ENCODE measurements around the gene EHMT1.

Gene EHMT1

GRCh38 chr9:137851516-137852267, 232.9 kb downstream of the EHMT1 start:
- Histone ChIP-seq H3K4me2 (no peak overlapping the region), H3K9ac (no peak overlapping the region), H3K9me3 (replicated peaks in 1 of 11) (peaks cover 32 to 39% (median 35%) of the 10 kb centered on the region in 11 experiments), H3K27ac (no peak overlapping the region), H3K27me3 (no peaks in the 10 kb centered on the region), H3K36me3 (peaks cover 0 to 6% (median 0%) of the 10 kb centered on the region in 11 experiments; a peak in 4 of 22 replicates), H3K4me3 (no peak overlapping the region), H4K20me1 (no peaks in the 10 kb centered on the region), H3K4me1 (no peaks in the 10 kb centered on the region)
- TF ChIP-seq Cebpa-rat (IDR thresholded peaks at IDR 0.05): no peak

- peaks cover 0 to 6% (median 0%) of the 10 kb centered on the region in 11 experiments; a peak in 4 of 22 replicates for H3K36me3 ChIP-seq
- no peak overlapping the region for H3K9ac ChIP-seq
- no peaks in the 10 kb centered on the region for H3K4me1 ChIP-seq
- peaks cover 35 to 41% (median 38%) of the 10 kb centered on the region in 11 experiments for H3K9me3 ChIP-seq (replicated peaks in 1 of 11)
- no peak for TF ChIP-seq Cebpa-rat (IDR thresholded peaks at IDR 0.05)
- H3K27me3 ChIP-seq: no peaks in the 10 kb centered on the region
- no peaks in the 10 kb centered on the region for H4K20me1 ChIP-seq
- H3K27ac ChIP-seq: no peak overlapping the region
- no peak overlapping the region for H3K4me3 ChIP-seq
- H3K4me2 ChIP-seq: no peak overlapping the region
These were observed 234.7 kb downstream of the EHMT1 start for GRCh38 chr9:137853392-137853995.

GRCh38 chr9:137860361-137860760, 241.6 kb downstream of the EHMT1 start:
- peaks cover 30 to 37% (median 33%) of the 10 kb centered on the region in 11 experiments for H3K9me3 ChIP-seq (replicated peaks in 1 of 11)
- no peak for TF ChIP-seq Cebpa-rat (IDR thresholded peaks at IDR 0.05)
- H3K4me1 ChIP-seq: no peaks in the 10 kb centered on the region
- H3K27me3 ChIP-seq: no peaks in the 10 kb centered on the region
- no peak overlapping the region for H3K9ac ChIP-seq
- no peak overlapping the region for H3K4me2 ChIP-seq
- no peak overlapping the region for H3K4me3 ChIP-seq
- no peak overlapping the region for H3K27ac ChIP-seq
- H3K36me3 ChIP-seq: no peaks in the 10 kb centered on the region; a peak in 1 of 22 replicates
- no peaks in the 10 kb centered on the region for H4K20me1 ChIP-seq

GRCh38 chr9:137865581-137866145, 246.9 kb downstream of the EHMT1 start:
- no peak overlapping the region for H3K4me2 ChIP-seq
- H3K9me3 ChIP-seq (replicated peaks in 1 of 11): peaks cover 4 to 23% (median 8%) of the 10 kb centered on the region in 11 experiments
- no peak for TF ChIP-seq Cebpa-rat (IDR thresholded peaks at IDR 0.05)
- no peak overlapping the region for H3K9ac ChIP-seq
- no peaks in the 10 kb centered on the region for H3K36me3 ChIP-seq
- no peaks in the 10 kb centered on the region for H3K27me3 ChIP-seq
- no peaks in the 10 kb centered on the region for H4K20me1 ChIP-seq
- H3K4me3 ChIP-seq: no peak overlapping the region
- H3K27ac ChIP-seq: no peak overlapping the region
- peaks cover 0 to 11% (median 7%) of the 10 kb centered on the region in 10 experiments; a peak in 13 of 20 replicates for H3K4me1 ChIP-seq

GRCh38 chr9:137866226-137867141, 247.7 kb downstream of the EHMT1 start:
- Histone ChIP-seq H3K9ac (no peak overlapping the region), H3K36me3 (no peaks in the 10 kb centered on the region), H3K27ac (no peak overlapping the region), H3K4me3 (no peak overlapping the region), H3K27me3 (no peaks in the 10 kb centered on the region), H4K20me1 (no peaks in the 10 kb centered on the region), H3K4me2 (peak overlapping the region in 6 of 11 experiments; percentile 21 to 45 (median 30); a peak in 7 of 22 replicates), H3K9me3 (replicated peaks in 1 of 11) (peaks cover 0 to 17% (median 4%) of the 10 kb centered on the region in 11 experiments; a peak in 8 of 22 replicates), H3K4me1 (peaks cover 0 to 11% (median 7%) of the 10 kb centered on the region in 10 experiments; a peak in 13 of 20 replicates)
- no peak for TF ChIP-seq Cebpa-rat (IDR thresholded peaks at IDR 0.05)

GRCh38 chr9:137870432-137870831, 251.6 kb downstream of the EHMT1 start:
- Histone ChIP-seq H3K27ac (no peak overlapping the region), H4K20me1 (no peaks in the 10 kb centered on the region), H3K9me3 (replicated peaks in 1 of 11) (peaks cover 0 to 17% (median 0%) of the 10 kb centered on the region in 11 experiments; a peak in 6 of 22 replicates), H3K36me3 (no peaks in the 10 kb centered on the region), H3K4me1 (peaks cover 0 to 11% (median 7%) of the 10 kb centered on the region in 10 experiments; a peak in 13 of 20 replicates), H3K27me3 (no peaks in the 10 kb centered on the region), H3K4me3 (no peak overlapping the region), H3K4me2 (no peak overlapping the region), H3K9ac (no peak overlapping the region)
- TF ChIP-seq Cebpa-rat (IDR thresholded peaks at IDR 0.05): no peak

GRCh38 chr9:137872296-137872695, 253.5 kb downstream of the EHMT1 start:
- Histone ChIP-seq H3K4me1 (peaks cover 0 to 2% (median under 1%) of the 10 kb centered on the region in 10 experiments; a peak in 7 of 20 replicates), H3K9ac (no peak overlapping the region), H3K9me3 (replicated peaks in 1 of 11) (peaks cover 4 to 21% (median 10%) of the 10 kb centered on the region in 11 experiments; a peak in 17 of 22 replicates), H4K20me1 (no peaks in the 10 kb centered on the region), H3K27me3 (no peaks in the 10 kb centered on the region), H3K36me3 (no peaks in the 10 kb centered on the region), H3K27ac (no peak overlapping the region), H3K4me2 (no peak overlapping the region), H3K4me3 (no peak overlapping the region)
- no peak for TF ChIP-seq Cebpa-rat (IDR thresholded peaks at IDR 0.05)

- H3K27ac ChIP-seq: no peak overlapping the region
- H3K4me2 ChIP-seq: no peak overlapping the region
- H3K9me3 ChIP-seq (replicated peaks in 1 of 11): peaks cover 6 to 24% (median 14%) of the 10 kb centered on the region in 11 experiments; a peak in 20 of 22 replicates
- no peaks in the 10 kb centered on the region; a peak in 1 of 20 replicates for H3K4me1 ChIP-seq
- no peak overlapping the region for H3K9ac ChIP-seq
- no peaks in the 10 kb centered on the region for H3K27me3 ChIP-seq
- TF ChIP-seq Cebpa-rat (IDR thresholded peaks at IDR 0.05): no peak
- no peaks in the 10 kb centered on the region for H4K20me1 ChIP-seq
- no peak overlapping the region for H3K4me3 ChIP-seq
- H3K36me3 ChIP-seq: no peaks in the 10 kb centered on the region
These were observed 254.6 kb downstream of the EHMT1 start for GRCh38 chr9:137873408-137873807.
